ENCODE results near the gene RFX8. TPM values are rescaled to one million over a fixed set of nuclear protein-coding genes. Genes with fewer than 3 reads are reported as not detected.

Gene RFX8
- total RNA-seq, 1 experiment from 2014 or later, result not detected

- peak; percentile 66 for TF ChIP-seq CTCF (IDR thresholded peaks at IDR 0.05; ENCODE audit: unreplicated experiment)
- peak; percentile 34 for DNase-seq (ENCODE audit: unreplicated experiment)
- intact Hi-C loops (cut with micrococcal nuclease), result loop anchor here (2.0 kb wide), 1 partner anchor 44 kb away; no protein-coding TSS in a partner anchor
- BruUV-seq (replicated peaks), result no TSS peak
- ChIA-PET POLR2A (interaction anchor here (0.7 to 3.9 kb wide), 9 partner anchors 9 to 1452 kb away, joined by 3 to 19 read pairs (median 5); no protein-coding TSS in a partner anchor), CTCF (interaction anchor here (0.6 to 3.8 kb wide), 21 partner anchors 8 to 436 kb away, joined by 3 to 27 read pairs (median 6); no protein-coding TSS in a partner anchor)
- Mint-ChIP-seq H3K4me3 (ENCODE audit: unreplicated experiment) (peak within 1 kb of the TSS; percentile 62), H3K27me3 (ENCODE audit: insufficient read depth, unreplicated experiment) (no peaks in the 10 kb centered on the region), H3K27ac (ENCODE audit: low read depth, unreplicated experiment) (no peak within 1 kb of the TSS), H3K4me1 (ENCODE audit: insufficient read depth, unreplicated experiment) (peaks cover 5% of the 10 kb centered on the region), H3K9me3 (ENCODE audit: unreplicated experiment) (no peaks in the 10 kb centered on the region), H3K36me3 (ENCODE audit: insufficient read depth, unreplicated experiment) (no peaks in the 10 kb centered on the region)
Measured at GRCh38 chr2:101387151-101387834, 87.6 kb downstream of the RFX8 start, which contains the start of gene CREG2. TSS of gene CREG2 (minus strand) at chr2:101387503. CDS start at chr2:101387457, 46 bp downstream.

- intact Hi-C loops (cut with micrococcal nuclease), result loop anchor here (2.0 kb wide), 1 partner anchor 44 kb away; no protein-coding TSS in a partner anchor
- Mint-ChIP-seq H3K27ac (ENCODE audit: low read depth, unreplicated experiment) (no peak overlapping the region), H3K27me3 (ENCODE audit: insufficient read depth, unreplicated experiment) (no peaks in the 10 kb centered on the region), H3K36me3 (ENCODE audit: insufficient read depth, unreplicated experiment) (no peaks in the 10 kb centered on the region), H3K4me1 (ENCODE audit: insufficient read depth, unreplicated experiment) (peaks cover 5% of the 10 kb centered on the region), H3K4me3 (ENCODE audit: unreplicated experiment) (peak overlapping the region; percentile 62), H3K9me3 (ENCODE audit: unreplicated experiment) (no peaks in the 10 kb centered on the region)
- BruUV-seq (replicated peaks), result no TSS peak
- DNase-seq (ENCODE audit: unreplicated experiment), result no peak
- CTCF ChIA-PET, result interaction anchor here (0.6 to 3.8 kb wide), 20 partner anchors 8 to 437 kb away, joined by 3 to 27 read pairs (median 6); no protein-coding TSS in a partner anchor
- no peak for TF ChIP-seq CTCF (IDR thresholded peaks at IDR 0.05; ENCODE audit: unreplicated experiment)
- POLR2A ChIA-PET, result interaction anchor here (0.7 to 3.9 kb wide), 9 partner anchors 9 to 132 kb away, joined by 3 to 19 read pairs (median 5); no protein-coding TSS in a partner anchor
Measured at GRCh38 chr2:101386599-101387150, 88.2 kb downstream of the RFX8 start.

- Mint-ChIP-seq H3K36me3 (ENCODE audit: insufficient read depth, unreplicated experiment) (peaks cover 6% of the 10 kb centered on the region), H3K9me3 (ENCODE audit: unreplicated experiment) (no peaks in the 10 kb centered on the region), H3K27me3 (ENCODE audit: insufficient read depth, unreplicated experiment) (no peaks in the 10 kb centered on the region), H3K4me1 (ENCODE audit: insufficient read depth, unreplicated experiment) (peaks cover 9% of the 10 kb centered on the region), H3K4me3 (ENCODE audit: unreplicated experiment) (no peak overlapping the region), H3K27ac (ENCODE audit: low read depth, unreplicated experiment) (no peak overlapping the region)
- TF ChIP-seq CTCF (IDR thresholded peaks at IDR 0.05; ENCODE audit: unreplicated experiment), result no peak
- intact Hi-C loops (cut with micrococcal nuclease), result no loop called here
- CTCF ChIA-PET, result interaction anchor here (0.6 to 1.5 kb wide), 3 partner anchors 12 to 40 kb away, joined by 3 to 11 read pairs (median 6); no protein-coding TSS in a partner anchor
- BruUV-seq (replicated peaks), result no TSS peak
- POLR2A ChIA-PET, result interaction anchor here (1.0 kb wide), 1 partner anchor 40 kb away, joined by 3 read pairs; no protein-coding TSS in a partner anchor
- no peak for DNase-seq (ENCODE audit: unreplicated experiment)
Measured at GRCh38 chr2:101383016-101383541, 91.8 kb downstream of the RFX8 start.

- intact Hi-C loops (cut with micrococcal nuclease), result no loop called here
- Mint-ChIP-seq H3K27ac (ENCODE audit: low read depth, unreplicated experiment) (no peak overlapping the region), H3K27me3 (ENCODE audit: insufficient read depth, unreplicated experiment) (no peaks in the 10 kb centered on the region), H3K9me3 (ENCODE audit: unreplicated experiment) (no peaks in the 10 kb centered on the region), H3K36me3 (ENCODE audit: insufficient read depth, unreplicated experiment) (peaks cover 6% of the 10 kb centered on the region), H3K4me1 (ENCODE audit: insufficient read depth, unreplicated experiment) (peaks cover 9% of the 10 kb centered on the region), H3K4me3 (ENCODE audit: unreplicated experiment) (no peak overlapping the region)
- ChIA-PET POLR2A (interaction anchor here (1.0 to 1.1 kb wide), 2 partner anchors 24 to 40 kb away, joined by 3 read pairs; no protein-coding TSS in a partner anchor), CTCF (interaction anchor here (0.7 to 1.3 kb wide), 2 partner anchors 13 to 41 kb away, joined by 3 to 11 read pairs; no protein-coding TSS in a partner anchor)
- TF ChIP-seq CTCF (IDR thresholded peaks at IDR 0.05; ENCODE audit: unreplicated experiment), result no peak
- BruUV-seq (replicated peaks), result no TSS peak
- DNase-seq (ENCODE audit: unreplicated experiment), result no peak
Measured at GRCh38 chr2:101382442-101382841, 92.5 kb downstream of the RFX8 start.

Data from MCF 10A (cell line).